Panc1 (cell line): ENCODE measurements around the gene GALNT16. TPM values are rescaled to one million over a fixed set of nuclear protein-coding genes. Genes with fewer than 3 reads are reported as not detected.

Source experiments
- ATAC-seq: fragments of 200-7000 bp; cut with Tn5 transposase; 2 replicates; pipeline ENCODE4 v1.9.1; 2020; ENCODE audit warnings: mild to moderate bottlenecking, moderate library complexity
- BruUV-seq: library from RNA; stranded (reverse); fragments of 400-500 nt; replicated peaks from 2 replicates; lab custom pipeline; 2021; lab: Mats Ljungman, UMichigan
- CTCF ChIA-PET: fragments of 300-600 bp; sonication (Branson Sonifier 250); formaldehyde crosslinking; loops from one replicate; lab custom pipeline; 2022; ENCODE audit warnings: antibody characterized with exemption; lab: Charles Lee
- POLR2A ChIA-PET: fragments of 300-600 bp; sonication (Branson Sonifier 250); formaldehyde crosslinking; loops from one replicate; lab custom pipeline; 2022; ENCODE audit warnings: antibody characterized with exemption; lab: Charles Lee
- DNase-seq: peaks from one replicate; pipeline ENCODE4 v3.0.0-alpha.2; 2010; ENCODE audit warnings: low read depth, low spot score
- H3K27ac ChIP-seq: 2 replicates; pipeline ENCODE4 v1.5.1; 2011; ENCODE audit warnings: mild to moderate bottlenecking, low read length, inconsistent platforms
- H3K27me3 ChIP-seq: fragments of 200-500 bp; sonication (Bioruptor generic); 2 replicates; pipeline ENCODE4 v1.6.0; 2014; ENCODE audit warnings: low read length, inconsistent platforms; ENCODE audit not compliant: control insufficient read depth, insufficient read depth
- H3K36me3 ChIP-seq: fragments of 200-500 bp; sonication (Bioruptor generic); 2 replicates; pipeline ENCODE4 v1.5.1; 2014; ENCODE audit warnings: inconsistent platforms, mild to moderate bottlenecking, low read length, moderate library complexity; ENCODE audit not compliant: control insufficient read depth, insufficient read depth
- H3K4me1 ChIP-seq: 2 replicates; pipeline ENCODE4 v1.5.1; 2011; ENCODE audit warnings: inconsistent platforms, mild to moderate bottlenecking, low read length, moderate library complexity; ENCODE audit not compliant: control insufficient read depth, insufficient read depth
- H3K4me3 ChIP-seq, 2 experiments: 2 replicates each; pipeline ENCODE4 v1.5.1; 2011 to 2012; ENCODE audit warnings: low read depth in 2 of 2, low read length in 2 of 2, mild to moderate bottlenecking in 2 of 2, inconsistent platforms in 1 of 2, moderate library complexity in 1 of 2
- H3K9me3 ChIP-seq: fragments of 200-500 bp; sonication (Bioruptor generic); 2 replicates; pipeline ENCODE4 v1.5.1; 2014; ENCODE audit warnings: low read depth, mild to moderate bottlenecking, inconsistent platforms, low read length, moderate library complexity; ENCODE audit not compliant: control insufficient read depth, insufficient read depth
- POLR2AphosphoS5 ChIP-seq: IDR thresholded peaks from 2 replicates; pipeline ENCODE4 v1.6.1; 2012; ENCODE audit warnings: mild to moderate bottlenecking, low read depth, low read length, moderate library complexity
- SIN3A ChIP-seq: IDR thresholded peaks from 2 replicates; pipeline ENCODE4 v1.6.1; 2012; ENCODE audit warnings: low read depth, mild to moderate bottlenecking, low read length, moderate library complexity, borderline replicate concordance; ENCODE audit not compliant: insufficient read depth
- TCF7L2 ChIP-seq: IDR thresholded peaks from 2 replicates; pipeline ENCODE4 v1.6.1; 2011; ENCODE audit warnings: mild to moderate bottlenecking, low read depth, low read length, inconsistent platforms
- in situ Hi-C: cut with HindIII; loops from 2 replicates; pipeline ENCODE4 v1.10.0; 2016; ENCODE audit warnings: low sequenced_read_pairs, low pct_unique_long_range_greater_than_20kb
- intact Hi-C: fragments of 100-400 bp; cut with micrococcal nuclease; formaldehyde crosslinking; loops from one replicate; pipeline ENCODE4 v1.10.0; 2022; ENCODE audit not compliant: unreplicated experiment
- total RNA-seq: library from RNA; stranded (reverse); gene quantifications from one replicate; pipeline ENCODE4 v1.2.1, GENCODE V29; 2021; ENCODE audit not compliant: unreplicated experiment
- TF ChIP-seq, protein P1 (sequence below), 2 experiments: IDR thresholded peaks; 2 replicates each; pipeline ENCODE4 v1.6.1; 2011 to 2012; ENCODE audit warnings: low read depth in 2 of 2, control low read depth in 1 of 2, low read length in 1 of 2, mild to moderate bottlenecking in 1 of 2, moderate library complexity in 1 of 2; ENCODE audit not compliant: insufficient read depth in 1 of 2
- TF ChIP-seq, protein P2 (sequence below): fragments of 450-650 bp; IDR thresholded peaks from 2 replicates; pipeline ENCODE4 v1.5.1; 2017; ENCODE audit warnings: mild to moderate bottlenecking

Gene GALNT16
- total RNA-seq, 1 experiment from 2014 or later: 0.72 TPM

DNA sequence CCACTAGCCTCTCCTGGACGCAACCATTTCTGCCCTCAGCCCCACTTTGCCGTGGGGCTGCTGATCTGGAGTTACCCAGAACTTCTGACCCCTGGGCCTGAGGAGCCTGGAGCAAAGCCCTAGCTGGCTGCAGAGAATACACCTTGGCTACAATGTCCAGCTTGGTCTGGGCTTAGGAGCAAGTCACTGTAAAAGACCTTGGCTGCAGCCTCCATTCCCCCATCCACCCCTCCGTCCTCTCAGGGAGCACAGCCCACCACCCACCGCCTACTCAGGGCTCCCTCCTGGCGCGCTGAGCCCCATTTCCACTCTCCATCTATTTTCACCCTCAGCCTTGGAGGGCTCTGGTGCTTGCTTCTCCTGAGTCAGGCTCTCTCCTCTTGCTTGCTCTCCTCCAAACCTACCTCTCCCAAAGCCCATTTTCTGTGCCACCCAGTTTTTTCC, 95.2 kb downstream of the GALNT16 start:
- no peak overlapping the region for H3K4me3 ChIP-seq
- no peaks in the 10 kb centered on the region for H3K36me3 ChIP-seq
- no peak for DNase-seq
- no peaks in the 10 kb centered on the region for H3K27me3 ChIP-seq
- ChIA-PET CTCF (no interaction called here), POLR2A (interaction anchor here (0.6 kb wide), 1 partner anchor 163 kb away, joined by 3 read pairs; no protein-coding TSS in a partner anchor)
- intact Hi-C loops: loop anchor here (10.0 kb wide), 1 partner anchor 110 kb away; no protein-coding TSS in a partner anchor
- H3K9me3 ChIP-seq: no peaks in the 10 kb centered on the region
- H3K27ac ChIP-seq: no peak overlapping the region
- no peak for ATAC-seq
- H3K4me1 ChIP-seq: no peaks in the 10 kb centered on the region
- no TSS peak for BruUV-seq
- in situ Hi-C loops: no loop called here
- TF ChIP-seq, protein P1, sequence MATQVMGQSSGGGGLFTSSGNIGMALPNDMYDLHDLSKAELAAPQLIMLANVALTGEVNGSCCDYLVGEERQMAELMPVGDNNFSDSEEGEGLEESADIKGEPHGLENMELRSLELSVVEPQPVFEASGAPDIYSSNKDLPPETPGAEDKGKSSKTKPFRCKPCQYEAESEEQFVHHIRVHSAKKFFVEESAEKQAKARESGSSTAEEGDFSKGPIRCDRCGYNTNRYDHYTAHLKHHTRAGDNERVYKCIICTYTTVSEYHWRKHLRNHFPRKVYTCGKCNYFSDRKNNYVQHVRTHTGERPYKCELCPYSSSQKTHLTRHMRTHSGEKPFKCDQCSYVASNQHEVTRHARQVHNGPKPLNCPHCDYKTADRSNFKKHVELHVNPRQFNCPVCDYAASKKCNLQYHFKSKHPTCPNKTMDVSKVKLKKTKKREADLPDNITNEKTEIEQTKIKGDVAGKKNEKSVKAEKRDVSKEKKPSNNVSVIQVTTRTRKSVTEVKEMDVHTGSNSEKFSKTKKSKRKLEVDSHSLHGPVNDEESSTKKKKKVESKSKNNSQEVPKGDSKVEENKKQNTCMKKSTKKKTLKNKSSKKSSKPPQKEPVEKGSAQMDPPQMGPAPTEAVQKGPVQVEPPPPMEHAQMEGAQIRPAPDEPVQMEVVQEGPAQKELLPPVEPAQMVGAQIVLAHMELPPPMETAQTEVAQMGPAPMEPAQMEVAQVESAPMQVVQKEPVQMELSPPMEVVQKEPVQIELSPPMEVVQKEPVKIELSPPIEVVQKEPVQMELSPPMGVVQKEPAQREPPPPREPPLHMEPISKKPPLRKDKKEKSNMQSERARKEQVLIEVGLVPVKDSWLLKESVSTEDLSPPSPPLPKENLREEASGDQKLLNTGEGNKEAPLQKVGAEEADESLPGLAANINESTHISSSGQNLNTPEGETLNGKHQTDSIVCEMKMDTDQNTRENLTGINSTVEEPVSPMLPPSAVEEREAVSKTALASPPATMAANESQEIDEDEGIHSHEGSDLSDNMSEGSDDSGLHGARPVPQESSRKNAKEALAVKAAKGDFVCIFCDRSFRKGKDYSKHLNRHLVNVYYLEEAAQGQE (IDR thresholded peaks at IDR 0.05; ENCODE audit: insufficient read depth in 1 of 2, low read depth in 2 of 2, low read length in 1 of 2): no peak
- TF ChIP-seq POLR2AphosphoS5: no peak
- TF ChIP-seq, protein P2, sequence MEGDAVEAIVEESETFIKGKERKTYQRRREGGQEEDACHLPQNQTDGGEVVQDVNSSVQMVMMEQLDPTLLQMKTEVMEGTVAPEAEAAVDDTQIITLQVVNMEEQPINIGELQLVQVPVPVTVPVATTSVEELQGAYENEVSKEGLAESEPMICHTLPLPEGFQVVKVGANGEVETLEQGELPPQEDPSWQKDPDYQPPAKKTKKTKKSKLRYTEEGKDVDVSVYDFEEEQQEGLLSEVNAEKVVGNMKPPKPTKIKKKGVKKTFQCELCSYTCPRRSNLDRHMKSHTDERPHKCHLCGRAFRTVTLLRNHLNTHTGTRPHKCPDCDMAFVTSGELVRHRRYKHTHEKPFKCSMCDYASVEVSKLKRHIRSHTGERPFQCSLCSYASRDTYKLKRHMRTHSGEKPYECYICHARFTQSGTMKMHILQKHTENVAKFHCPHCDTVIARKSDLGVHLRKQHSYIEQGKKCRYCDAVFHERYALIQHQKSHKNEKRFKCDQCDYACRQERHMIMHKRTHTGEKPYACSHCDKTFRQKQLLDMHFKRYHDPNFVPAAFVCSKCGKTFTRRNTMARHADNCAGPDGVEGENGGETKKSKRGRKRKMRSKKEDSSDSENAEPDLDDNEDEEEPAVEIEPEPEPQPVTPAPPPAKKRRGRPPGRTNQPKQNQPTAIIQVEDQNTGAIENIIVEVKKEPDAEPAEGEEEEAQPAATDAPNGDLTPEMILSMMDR: no peak
- TF ChIP-seq SIN3A: no peak
- no peak for TF ChIP-seq TCF7L2

DNA sequence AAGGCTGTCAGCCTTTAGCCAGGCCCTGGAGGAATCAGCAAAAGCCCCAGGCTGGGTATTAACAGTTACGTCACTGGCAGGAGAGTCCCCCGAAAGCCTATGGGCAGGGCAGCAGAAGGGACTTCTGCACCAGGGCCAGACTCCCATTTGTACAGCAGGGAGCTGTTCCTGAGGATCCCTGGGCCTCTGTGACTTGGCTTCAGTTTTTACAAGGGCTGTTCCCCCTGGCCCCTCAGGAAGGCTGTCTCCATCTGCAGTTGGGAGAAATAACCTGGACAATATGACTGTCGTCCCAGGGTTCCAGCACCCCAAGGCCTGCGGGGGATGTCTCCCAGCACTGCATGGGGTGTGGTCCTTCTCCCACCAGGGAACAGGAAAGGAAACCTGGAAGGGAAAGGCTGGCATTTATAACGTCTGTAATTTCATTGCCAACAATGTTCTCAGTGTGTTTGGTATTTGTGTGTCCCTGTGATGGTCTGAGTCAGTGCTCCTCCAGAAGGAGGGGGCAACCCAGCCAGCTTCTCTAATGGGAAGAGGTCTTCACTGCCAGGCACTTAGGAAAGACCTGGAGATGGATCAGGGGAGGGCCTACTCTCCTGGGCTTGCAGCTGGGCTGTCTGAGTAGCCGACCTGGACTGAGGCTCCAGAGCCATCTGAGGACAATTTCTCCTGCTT, 95.8 kb downstream of the GALNT16 start:
- Histone ChIP-seq H3K27ac (no peak overlapping the region), H3K4me3 (no peak overlapping the region), H3K4me1 (no peaks in the 10 kb centered on the region), H3K36me3 (no peaks in the 10 kb centered on the region), H3K27me3 (no peaks in the 10 kb centered on the region), H3K9me3 (no peaks in the 10 kb centered on the region)
- intact Hi-C loops: loop anchor here (10.0 kb wide), 1 partner anchor 111 kb away; no protein-coding TSS in a partner anchor
- ATAC-seq (no peak), DNase-seq (no peak)
- BruUV-seq: no TSS peak
- TF ChIP-seq, protein P2: no peak
- TF ChIP-seq SIN3A (no peak), TCF7L2 (no peak), POLR2AphosphoS5 (no peak)
- TF ChIP-seq, protein P1 (IDR thresholded peaks at IDR 0.05; ENCODE audit: insufficient read depth in 1 of 2, low read depth in 2 of 2, low read length in 1 of 2): no peak
- in situ Hi-C loops: no loop called here
- ChIA-PET CTCF (no interaction called here), POLR2A (interaction anchor here (0.6 kb wide), 1 partner anchor 14 kb away, joined by 4 read pairs; no protein-coding TSS in a partner anchor)
